Activated CD8-positive, alpha-beta memory T cell treated with anti-CD3 and anti-CD28 coated beads, Interleukin-2, amount 50 U/mL, for 1 hour (primary cell): ENCODE results near the gene SFTPA2.
"Not testable (repeated sequence)": the region's sequence is repeated elsewhere in the genome, so short reads cannot be mapped to it uniquely, and the experiment has no call there.

Source experiments
- DNase-seq: peaks from one replicate; pipeline ENCODE4 v3.0.0-alpha.2; 2020; ENCODE audit errors: extremely low read depth

Gene SFTPA2

DNA sequence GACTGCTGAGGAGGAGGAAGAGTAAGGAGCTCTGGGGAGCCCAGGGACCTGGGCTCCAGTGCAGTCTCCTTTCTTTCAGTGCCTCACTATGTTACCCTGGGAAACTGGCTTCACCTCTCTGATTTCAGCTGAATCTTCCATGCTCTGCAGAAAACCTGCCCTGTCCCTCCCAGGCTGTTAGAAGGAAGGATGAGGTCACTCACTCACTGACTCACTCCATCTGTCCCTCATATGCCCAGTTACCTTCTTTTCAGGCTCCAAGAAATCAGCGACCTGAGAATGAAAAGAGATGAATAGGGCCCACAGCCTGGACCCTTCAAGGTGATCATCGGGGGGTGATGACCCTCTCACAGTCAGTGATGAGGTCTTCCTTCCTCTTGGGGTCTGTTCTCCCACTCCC is 481 bp downstream of the SFTPA2 start:
- no peak for DNase-seq

DNA sequence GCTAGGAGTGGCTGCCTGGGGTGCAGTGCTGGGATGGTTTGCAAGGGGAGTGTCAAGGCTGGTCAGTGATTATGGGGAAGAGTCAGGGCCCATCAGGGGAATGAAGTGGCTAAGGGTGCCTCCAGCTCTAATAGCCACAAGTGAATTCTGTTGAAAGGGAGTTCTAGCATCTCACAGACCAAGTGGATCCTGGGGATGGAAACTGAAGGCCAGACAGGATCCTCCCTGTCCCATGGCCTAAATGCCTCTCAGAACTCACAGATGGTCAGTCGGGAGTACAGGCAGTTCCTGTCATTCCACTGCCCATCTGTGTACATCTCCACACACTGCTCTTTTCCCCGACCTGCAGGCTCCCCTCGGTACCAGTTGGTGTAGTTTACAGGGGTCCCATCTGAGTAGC is 3.2 kb downstream of the SFTPA2 start:
- not testable (repeated sequence) for DNase-seq

DNA sequence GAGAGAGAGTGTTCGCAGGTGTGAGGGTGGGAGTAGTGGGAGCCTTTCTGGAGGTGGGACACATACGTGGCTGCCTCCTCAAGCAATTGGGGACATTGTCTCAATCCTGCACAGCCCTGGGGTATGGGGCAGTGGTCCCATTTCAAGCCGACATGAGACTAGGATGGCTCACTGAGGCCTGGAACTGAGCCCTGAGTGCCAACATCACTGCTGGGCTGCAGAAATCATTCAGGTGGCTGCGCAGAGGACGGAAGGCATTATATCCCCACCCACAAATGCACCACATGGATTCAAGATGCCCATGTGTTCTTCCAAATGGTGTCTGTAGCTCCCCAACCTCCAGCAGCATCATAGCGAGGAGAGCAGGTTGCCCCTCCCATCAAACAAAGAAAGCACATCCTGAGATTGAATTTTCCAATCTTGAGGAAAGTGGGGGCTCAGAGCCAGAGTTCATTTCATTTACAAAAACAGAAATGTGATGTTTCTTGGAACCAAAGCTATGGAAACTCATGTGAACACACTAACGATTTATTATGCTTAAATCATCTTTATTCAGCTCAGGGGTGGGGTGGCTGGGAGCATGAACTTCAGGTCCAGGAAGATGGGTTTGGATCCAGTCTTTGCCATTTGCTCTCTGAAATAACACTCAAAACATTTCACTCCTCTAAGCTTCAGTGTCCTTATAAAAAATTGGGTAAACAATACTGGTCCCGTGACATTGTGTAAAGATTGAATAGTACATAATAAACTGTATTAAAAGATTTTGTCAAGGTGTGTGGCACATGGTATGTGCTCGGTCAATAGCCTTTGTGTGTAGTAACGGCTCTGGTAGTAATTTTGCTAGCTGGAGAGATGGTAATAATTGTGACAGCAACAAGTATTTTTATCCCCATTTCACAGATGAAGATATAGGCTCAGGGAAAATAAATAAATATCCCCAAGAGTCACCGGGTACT is 4.6 kb downstream of the SFTPA2 start:
- DNase-seq, result no peak

DNA sequence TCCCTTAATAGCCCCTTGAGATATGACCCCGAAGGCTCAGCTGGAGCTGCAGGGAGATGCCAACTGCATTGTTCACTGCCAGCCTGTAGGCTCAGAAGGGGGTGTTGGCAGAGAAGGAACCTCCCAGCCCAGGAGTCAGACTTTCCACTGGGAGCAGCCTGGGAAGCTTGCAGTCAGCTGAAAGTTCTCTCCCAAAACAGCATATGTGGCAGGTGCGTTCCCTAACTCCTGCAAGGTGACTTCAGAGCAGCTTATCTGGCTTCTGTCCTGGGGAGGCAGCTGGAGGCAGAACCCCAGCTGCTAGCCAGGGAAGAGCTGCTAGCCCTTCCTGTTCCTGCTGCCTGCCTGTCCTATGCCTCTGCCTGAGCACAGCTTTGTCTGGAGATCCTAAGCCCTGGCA is 8.1 kb downstream of the SFTPA2 start:
- DNase-seq, result no peak

DNA sequence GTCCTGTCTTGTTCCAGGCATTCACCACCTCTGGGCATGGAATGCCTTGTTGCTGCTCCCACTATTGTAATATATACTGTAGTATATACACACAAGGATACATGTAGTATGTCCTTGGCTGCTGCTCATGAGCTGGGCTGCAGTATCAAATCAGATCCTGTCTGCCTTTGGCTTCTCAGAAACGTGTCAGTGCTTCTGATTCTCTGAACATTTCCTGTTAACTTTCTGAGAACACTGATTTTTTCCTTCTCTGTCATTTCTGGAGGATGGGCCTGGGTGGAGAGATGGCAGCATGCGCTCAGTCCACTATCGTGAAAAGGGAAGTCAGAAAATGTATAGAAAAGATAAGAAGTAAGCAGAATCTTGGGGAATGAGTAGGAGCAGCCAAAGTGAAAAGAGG is 12.2 kb downstream of the SFTPA2 start:
- no peak for DNase-seq

DNA sequence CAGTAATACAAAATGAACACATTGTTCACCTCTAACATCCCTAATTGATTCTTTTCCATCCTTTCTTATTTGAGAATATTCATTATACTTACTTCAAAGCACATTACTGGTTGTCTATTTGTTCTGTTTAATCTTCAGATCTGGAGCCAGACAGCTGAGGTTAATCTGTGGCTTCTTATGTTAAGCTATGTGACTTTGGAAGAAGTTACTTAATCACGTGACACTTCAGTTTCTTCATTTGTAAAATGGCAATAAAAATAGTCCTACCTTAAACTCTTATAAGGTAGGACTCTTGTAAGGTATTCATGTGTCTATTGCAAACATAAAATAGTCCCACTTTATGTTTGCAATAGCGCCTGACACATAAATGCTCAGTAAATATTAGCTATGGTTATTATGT is 13.1 kb downstream of the SFTPA2 start:
- DNase-seq, result not testable (repeated sequence)

DNA sequence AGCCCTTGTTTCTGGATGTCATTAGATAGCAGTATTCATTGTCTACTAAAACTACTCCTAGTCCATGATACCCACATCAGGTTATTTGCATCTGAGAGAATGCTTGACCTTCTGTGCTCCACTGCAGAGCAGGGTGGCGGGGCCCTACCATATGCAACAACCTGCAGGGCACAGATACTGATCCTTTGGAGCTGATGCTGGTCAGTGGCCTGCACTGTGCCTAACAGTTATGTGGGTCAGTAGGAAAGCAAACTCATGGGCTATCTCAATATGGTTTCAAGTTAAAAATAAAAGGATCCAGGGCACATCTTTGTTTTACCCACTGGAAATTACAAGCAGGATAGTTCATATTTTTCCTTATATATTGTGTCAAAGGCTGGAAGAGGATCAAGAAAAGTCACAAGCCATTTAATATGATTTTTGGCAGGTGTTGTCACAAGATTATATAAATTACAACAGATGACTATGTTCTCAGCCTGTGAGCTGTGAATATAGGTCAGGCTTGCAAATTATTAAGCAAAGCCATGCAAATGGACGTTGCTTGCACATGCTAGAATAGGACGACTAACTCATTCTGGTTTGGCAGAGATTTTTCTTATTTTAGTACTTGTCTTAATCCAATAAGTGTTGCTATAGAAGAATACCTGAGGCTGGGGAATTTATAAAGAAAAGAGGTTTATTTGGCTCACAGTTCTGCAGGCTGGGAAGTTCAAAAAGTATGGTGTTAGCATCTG is 15.1 kb downstream of the SFTPA2 start:
- DNase-seq, result not testable (repeated sequence)

DNA sequence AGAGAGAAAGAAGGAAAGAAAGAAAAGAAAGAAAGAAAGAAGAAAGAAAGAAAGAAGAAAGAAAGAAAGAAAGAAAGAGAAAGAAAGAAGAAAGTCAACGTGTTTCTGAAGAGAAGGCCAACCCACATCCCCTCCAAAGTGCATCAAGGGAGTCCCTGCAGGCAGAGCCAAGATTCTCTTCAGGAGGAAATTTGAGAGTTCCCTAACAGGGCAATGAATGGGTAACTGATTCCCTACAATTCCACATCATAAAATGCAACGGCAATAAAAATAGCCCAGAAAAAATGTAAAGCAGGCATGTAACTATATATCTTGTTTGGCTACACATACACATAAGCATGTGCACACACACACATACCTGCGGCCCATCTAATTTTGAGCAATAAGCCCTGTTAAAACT is 15.8 kb downstream of the SFTPA2 start:
- DNase-seq, result not testable (repeated sequence)

DNA sequence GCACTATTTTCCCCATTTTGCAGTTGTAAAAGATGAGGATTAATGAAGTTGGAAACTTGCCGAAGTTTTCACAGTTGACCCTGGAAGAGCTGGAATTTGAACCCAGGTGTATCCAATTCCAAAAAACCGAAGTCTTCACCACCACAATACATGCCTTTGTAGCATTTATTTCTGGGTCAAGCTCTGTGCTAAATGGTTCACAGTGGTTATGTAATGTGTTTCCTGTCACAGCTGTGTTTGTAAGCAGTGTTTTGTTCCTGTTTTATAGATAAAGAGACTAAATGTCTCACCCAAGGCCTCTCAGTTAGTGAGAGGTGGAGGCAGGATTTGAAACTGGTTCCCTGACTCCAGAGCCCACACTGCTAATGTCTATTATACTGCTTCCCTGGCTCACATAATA is 17.6 kb downstream of the SFTPA2 start:
- no peak for DNase-seq

DNA sequence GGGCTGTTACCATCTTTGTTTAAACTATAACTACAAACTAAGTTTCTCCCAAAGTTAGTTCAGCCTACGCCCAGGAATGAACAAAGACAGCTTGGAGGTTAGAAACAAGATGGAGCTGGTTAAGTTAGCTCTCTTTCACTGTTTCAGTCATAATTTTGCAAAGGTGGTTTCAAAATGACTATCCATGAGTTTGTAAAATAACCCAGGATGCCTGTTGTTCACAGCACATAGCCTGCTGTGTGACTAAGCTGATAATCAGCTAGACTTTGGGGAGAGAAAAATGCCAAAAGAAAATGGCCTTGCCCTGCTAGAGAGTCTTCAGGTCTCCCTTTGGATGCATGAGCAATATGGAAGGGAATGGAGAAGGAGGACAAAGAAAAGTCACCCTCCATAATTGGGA is 19.3 kb downstream of the SFTPA2 start:
- not testable (repeated sequence) for DNase-seq

DNA sequence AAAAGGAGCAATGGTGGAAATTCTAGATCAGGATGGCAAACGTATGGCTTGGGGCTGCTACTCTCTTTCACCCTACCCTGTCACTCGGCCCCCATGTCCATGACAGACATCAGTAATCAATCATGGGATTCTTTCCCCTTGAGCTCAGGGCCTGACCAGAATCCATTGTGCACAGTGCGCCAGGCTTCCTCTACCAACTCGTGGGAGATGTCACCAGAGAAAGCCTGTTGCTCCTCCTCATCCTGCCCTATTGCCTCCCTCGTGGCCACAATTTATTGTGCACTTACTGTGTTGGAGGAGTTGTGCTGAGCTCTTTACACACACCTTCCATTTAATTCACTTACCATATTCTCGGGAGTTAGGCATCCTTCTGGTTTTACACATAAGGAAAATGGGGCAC is 21.9 kb downstream of the SFTPA2 start:
- DNase-seq, result not testable (repeated sequence)

DNA sequence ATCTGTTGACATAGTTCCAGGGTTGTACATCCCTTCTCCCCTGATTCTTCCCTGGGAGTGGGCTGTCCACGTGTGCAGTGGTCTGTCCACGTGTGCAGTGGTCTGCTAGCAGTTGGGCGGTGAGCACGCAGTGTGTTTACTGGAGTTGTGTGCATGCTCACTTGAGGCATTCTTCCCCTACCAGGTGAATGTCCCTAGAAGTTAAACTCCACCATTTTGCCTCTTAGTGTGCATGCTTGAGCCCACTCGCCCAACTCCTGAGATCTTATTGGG is 26.4 kb downstream of the SFTPA2 start:
- DNase-seq, result not testable (repeated sequence)

DNA sequence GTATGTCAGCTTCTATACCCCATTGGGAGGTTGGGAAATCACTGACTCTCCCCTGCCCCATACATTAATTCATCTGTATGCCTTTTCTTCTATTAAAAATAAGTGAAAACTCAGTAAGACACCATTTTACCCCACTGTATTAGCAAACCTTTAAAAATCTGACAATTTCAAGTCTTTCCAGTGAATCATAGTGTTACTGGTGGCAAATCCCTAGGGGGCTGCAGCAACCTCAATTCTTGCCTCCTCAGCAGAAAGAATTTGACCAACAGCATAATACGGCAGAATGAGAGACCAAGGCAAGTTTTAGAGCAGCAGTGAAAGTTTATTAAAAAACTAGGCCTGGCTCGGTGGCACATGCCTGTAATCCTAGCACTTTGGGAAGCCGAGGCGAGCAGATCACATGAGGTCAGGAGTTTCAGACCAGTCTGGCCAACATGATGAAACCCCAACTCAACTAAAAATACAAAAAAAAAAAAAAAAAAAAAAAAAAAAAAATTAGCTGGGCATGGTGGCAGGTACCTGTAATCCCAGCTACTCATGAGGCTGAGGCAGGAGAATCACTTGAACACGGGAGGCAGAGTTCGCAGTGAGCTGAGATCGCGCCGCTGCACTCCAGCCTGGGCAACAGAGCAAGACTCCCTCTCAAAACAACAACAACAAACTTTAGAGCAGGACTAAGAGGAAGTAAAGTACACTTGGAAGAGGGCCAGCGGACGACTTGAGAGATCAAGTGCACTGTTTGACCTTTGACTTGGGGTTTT is 26.9 kb downstream of the SFTPA2 start:
- not testable (repeated sequence) for DNase-seq

DNA sequence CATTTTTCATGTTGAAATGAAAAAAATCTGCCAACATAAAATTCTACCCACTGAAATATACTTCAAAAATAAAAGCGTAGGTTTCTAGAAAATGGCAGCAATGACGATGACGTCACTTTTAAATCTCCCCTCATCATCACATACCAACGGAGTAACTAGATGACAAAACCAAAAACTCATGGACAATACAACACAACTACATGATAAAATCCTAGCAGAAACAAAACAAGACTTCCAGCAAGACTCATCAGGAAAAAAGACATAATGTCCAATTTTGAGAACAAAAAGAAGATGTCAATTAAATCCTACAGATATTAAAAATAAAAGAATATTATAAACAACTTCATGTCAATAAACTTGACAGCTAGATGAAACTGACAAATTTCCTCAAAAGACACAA is 31.9 kb downstream of the SFTPA2 start:
- not testable (repeated sequence) for DNase-seq

DNA sequence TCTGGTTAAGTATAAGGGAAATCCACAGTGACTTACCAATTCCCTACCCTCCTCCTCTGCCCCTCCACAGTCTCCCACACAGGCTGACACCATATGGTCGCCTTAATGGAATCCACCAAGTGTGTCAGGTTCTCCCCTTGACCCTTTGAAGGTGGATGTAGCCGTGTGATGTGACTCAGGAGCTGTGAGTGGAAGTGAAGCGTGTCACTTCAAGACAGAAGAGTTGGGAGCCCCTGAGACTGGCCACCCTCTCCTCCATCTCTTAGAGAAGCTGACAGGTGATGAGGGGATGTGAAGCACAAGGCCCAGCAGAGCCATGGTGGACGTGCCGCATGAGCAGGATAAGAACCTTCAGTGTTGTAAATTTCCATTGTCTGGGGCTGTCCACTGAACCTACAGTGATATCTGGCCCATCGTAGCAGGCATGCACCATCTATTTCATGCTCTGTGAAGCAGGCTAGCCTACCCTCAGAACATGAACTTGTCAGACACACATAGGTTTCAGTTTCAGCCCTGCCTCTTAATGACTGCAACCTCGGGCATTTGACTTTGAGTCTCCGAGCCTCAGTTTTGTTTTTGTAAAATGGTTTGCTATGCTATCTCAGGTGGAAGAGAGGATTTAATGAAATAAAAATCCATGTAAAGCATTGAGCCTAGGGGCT is 35.0 kb downstream of the SFTPA2 start:
- not testable (repeated sequence) for DNase-seq

DNA sequence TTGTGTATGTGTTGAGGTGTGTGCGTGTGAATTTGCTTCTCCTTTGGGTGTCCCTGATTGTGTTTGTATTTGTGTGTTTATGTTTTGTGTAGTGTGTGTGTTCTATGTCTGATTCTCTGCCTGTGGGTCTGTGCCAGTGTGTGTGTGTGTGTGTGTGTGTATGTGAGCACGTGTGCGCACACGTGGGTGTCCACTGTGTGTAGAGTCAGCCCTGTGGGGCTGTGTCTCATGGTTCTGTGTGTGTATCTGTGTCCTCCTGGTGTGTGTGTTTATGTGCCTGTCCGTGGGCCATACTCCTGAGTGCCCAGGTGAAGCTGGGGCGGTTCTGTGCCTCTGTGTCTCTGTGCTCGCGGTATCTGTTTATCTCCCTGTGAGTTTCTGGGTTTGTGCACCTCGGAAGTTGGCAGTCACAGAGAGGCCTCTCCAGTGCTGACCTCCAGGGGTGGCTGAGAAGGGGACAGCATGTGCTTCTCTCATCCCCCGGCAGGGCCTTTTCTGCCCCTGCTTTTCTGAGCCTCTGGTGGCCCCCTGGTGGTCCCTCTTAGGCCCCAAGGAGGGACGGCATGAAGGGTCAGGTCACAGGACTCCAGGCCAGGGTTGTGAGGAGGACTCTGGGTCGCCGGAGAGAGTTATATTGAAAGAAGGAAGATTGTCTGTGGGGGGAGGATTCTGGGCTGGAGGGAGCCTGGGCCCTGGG is 36.9 kb downstream of the SFTPA2 start:
- DNase-seq, result not testable (repeated sequence)

DNA sequence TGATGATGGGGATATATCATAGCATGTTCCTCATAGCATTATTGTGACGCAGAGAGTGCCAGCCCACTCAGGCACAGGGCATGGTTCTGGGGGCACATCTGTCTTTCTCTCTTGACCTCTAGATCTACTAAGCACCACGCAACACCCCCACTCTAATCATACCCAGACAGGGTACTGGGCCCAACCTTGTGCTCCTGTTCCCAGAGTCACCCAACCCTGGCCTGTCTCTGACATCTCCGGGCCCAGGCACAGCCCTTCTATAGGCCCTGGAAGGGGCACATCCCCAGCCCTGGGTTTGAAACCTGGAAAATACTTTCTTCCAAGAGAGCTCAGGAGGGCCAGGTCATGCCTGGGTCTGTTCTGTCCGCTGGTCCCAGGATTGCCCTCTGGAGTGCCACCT is 37.7 kb downstream of the SFTPA2 start:
- DNase-seq, result not testable (repeated sequence)

DNA sequence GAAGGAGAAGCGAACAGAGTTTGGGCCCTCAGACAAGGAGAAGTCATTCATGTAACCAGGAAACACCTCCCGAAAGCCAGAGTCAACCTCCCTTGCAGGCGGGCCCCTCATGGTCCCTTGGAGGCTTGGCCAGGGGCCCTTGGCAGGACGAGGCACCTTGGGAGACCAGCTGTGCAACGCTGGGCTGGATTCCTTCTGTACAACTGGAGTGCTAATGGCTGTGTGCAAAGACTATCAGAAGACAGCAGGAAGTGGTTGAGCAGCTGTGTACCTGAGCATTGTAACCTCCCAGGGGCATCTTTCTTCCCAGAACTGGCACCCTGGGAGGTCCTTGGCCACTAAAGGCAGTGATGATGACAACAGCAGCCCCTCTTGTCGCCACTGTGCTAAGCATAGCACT is 38.5 kb downstream of the SFTPA2 start:
- not testable (repeated sequence) for DNase-seq

DNA sequence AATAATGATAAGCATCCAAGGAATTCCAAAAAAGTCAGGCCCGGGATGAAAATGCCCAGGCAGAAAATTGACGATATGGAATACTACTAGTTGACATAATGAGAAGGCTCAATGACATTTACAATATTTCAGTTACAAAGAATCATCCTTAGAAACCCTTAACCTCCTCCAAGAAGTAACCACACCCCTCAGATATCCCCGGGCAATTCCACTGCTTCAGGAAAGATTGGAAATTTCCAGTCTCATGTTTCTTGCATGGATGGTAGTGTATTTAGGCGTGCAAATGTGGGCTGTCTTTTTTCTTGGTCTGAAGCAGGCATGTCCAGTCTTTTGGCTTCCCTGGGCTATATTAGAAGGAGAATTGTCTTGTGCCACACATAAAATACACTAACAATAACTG is 42.6 kb downstream of the SFTPA2 start:
- DNase-seq, result not testable (repeated sequence)

DNA sequence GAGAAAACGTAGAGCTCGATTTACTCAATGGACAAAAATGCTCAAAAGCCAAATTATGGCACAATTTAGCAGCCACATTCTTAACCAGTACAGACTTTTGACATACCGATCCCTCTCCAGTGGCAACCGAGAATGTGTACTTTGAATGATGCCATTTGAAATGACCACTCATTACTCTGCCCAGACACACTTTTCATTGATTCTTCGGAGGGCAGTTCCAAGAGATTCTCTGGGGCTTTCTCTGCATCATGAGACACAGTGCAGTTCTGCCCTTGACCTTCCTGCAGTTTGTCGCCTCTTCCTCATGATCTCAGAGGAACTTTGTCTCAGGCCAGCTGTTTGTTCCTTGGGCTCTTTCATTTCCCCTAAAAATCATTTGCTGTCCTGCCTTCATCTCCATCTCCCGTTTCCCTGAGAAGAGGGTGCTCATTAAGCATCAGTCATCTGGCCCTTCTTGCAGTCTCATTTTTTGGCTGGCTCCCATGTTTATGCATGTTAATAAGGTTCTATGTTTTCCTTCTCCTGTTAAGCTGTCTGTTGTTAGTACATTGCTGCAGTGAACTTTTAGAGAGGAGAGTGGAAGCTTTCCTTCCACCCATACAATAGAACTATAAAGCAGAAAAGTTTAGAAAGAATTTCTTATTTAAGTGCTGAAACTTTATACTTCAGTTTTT is 43.5 kb downstream of the SFTPA2 start:
- not testable (repeated sequence) for DNase-seq
